Measurements from ENCODE around the gene LSM14B. TPM values are rescaled to one million over a fixed set of nuclear protein-coding genes. Genes with fewer than 3 reads are reported as not detected.

The LSM14B gene
- total RNA-seq, 4 donors from 2014 or later = 23.6 to 38.4 (median 35.3) TPM

DNA sequence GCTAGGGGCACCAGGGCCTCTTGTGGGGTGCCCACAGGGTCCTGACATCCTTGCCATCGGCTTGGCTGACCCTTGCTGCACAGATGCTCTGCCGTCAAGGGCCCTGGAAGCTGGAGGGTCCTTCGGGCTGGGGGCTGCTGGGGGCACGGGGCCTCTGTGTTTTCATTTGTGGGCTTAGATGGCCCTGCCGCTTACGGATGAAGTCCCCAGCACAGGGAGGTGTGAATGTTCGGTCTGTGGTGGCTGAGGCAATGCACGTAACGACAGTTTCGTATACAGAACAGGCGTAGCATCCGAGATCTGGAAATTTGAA, 35.8 kb downstream of the LSM14B start:
- Histone ChIP-seq H3K27ac (no peak overlapping the region), H3K4me3 (no peak overlapping the region), H3K9me3 (no peaks in the 10 kb centered on the region), H3K36me3 (peaks cover 0 to 76% of the 10 kb centered on the region in 2 donors), H3K4me1 (peaks cover 0 to 17% (median 0%) of the 10 kb centered on the region in 3 donors), H3K27me3 (no peaks in the 10 kb centered on the region)
- 90 to 93% methylated on average over 3 to 5 of the region's 12 CpGs for WGBS, 2 donors (ENCODE audit: low coverage in 1 of 2)
- TF ChIP-seq, protein P1, sequence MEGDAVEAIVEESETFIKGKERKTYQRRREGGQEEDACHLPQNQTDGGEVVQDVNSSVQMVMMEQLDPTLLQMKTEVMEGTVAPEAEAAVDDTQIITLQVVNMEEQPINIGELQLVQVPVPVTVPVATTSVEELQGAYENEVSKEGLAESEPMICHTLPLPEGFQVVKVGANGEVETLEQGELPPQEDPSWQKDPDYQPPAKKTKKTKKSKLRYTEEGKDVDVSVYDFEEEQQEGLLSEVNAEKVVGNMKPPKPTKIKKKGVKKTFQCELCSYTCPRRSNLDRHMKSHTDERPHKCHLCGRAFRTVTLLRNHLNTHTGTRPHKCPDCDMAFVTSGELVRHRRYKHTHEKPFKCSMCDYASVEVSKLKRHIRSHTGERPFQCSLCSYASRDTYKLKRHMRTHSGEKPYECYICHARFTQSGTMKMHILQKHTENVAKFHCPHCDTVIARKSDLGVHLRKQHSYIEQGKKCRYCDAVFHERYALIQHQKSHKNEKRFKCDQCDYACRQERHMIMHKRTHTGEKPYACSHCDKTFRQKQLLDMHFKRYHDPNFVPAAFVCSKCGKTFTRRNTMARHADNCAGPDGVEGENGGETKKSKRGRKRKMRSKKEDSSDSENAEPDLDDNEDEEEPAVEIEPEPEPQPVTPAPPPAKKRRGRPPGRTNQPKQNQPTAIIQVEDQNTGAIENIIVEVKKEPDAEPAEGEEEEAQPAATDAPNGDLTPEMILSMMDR (IDR thresholded peaks at IDR 0.05) = no peak
- TF ChIP-seq POLR2A (IDR thresholded peaks at IDR 0.05) = no peak
- TF ChIP-seq EP300 (IDR thresholded peaks at IDR 0.05) = no peak
- no peak for TF ChIP-seq POLR2AphosphoS5 (IDR thresholded peaks at IDR 0.05)
- no peak for ATAC-seq

DNA sequence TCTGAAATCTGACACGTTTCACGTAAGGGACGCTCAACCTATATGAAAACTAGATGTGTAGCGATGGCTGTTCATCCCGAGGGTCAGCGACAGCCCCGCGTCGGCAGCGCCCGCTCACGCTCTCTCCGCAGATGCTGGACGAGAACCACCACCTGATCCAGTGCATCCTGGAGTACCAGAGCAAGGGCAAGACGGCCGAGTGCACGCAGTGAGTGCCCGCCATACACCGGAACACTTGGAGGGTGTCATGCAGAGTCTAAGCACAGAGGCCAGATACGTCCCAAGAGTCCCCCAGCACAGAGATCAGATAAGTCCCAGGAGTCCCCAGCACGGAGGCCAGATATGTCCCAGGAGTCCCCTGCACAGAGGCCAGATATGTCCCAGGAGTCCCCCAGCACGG, 36.3 kb downstream of the LSM14B start:
- Histone ChIP-seq H3K4me1 (peaks cover 0 to 17% (median 0%) of the 10 kb centered on the region in 3 donors), H3K9me3 (no peaks in the 10 kb centered on the region), H3K4me3 (no peak overlapping the region), H3K36me3 (peaks cover 0 to 76% of the 10 kb centered on the region in 2 donors), H3K27me3 (no peaks in the 10 kb centered on the region), H3K27ac (no peak overlapping the region)
- TF ChIP-seq POLR2AphosphoS5 (IDR thresholded peaks at IDR 0.05) (no peak), POLR2A (IDR thresholded peaks at IDR 0.05) (no peak), EP300 (IDR thresholded peaks at IDR 0.05) (no peak)
- TF ChIP-seq, protein P1 (IDR thresholded peaks at IDR 0.05) = no peak
- ATAC-seq = no peak
- WGBS, 2 donors (ENCODE audit: low coverage in 1 of 2) = 82 to 90% methylated on average over 3 to 13 of the region's 22 CpGs

DNA sequence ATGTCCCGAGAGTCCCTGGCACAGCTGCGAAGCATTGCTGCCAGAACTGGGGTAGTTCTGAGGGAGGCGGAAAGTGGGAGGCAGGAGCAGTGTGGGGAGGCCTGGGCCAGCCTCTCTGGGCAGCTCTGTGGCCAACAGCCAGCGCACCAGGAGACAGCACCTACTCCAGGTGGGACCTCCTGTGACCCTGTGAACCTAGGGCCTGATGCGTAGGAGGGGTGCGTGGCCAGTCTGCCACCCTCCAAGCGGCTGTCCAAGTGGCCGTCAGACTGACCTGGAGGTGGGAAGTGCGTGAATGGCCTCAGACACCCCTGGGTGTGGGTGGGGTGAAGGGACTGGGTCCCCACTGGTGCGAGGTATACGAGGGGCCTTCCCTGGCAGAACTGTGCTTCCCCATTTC, 36.8 kb downstream of the LSM14B start:
- H3K4me1 ChIP-seq = peaks cover 0 to 17% (median 0%) of the 10 kb centered on the region in 3 donors
- H3K9me3 ChIP-seq = no peaks in the 10 kb centered on the region
- H3K4me3 ChIP-seq = no peak overlapping the region
- H3K27ac ChIP-seq = no peak overlapping the region
- no peaks in the 10 kb centered on the region for H3K27me3 ChIP-seq
- 79% methylated on average over 2 of the region's 11 CpGs; no CpG with 5 or more reads in 1 of the 2 donors for WGBS, 2 donors (ENCODE audit: low coverage in 1 of 2)
- no peak for TF ChIP-seq POLR2AphosphoS5 (IDR thresholded peaks at IDR 0.05)
- TF ChIP-seq, protein P1 (IDR thresholded peaks at IDR 0.05) = no peak
- TF ChIP-seq EP300 (IDR thresholded peaks at IDR 0.05) = no peak
- TF ChIP-seq POLR2A (IDR thresholded peaks at IDR 0.05) = no peak
- ATAC-seq = no peak
- peaks cover 0 to 79% of the 10 kb centered on the region in 2 donors for H3K36me3 ChIP-seq

DNA sequence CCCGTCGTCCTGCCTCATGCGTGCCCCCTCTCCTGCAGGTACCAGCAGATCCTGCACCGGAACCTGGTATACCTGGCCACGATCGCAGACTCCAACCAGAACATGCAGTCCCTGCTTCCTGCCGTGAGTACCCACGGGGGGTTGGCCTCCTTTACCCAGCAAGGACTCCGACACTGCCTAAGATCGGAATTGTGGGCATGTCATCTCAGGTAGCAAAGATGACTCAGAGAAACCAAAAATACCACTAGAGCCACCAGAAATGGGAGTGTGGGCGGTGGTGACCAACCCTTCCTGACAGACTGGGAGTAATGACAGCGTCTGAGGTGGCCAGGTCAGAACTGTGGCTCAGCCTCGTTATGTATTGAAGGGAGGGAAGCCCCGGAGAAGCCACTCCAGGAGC, 37.6 kb downstream of the LSM14B start:
- Histone ChIP-seq H3K27me3 (no peaks in the 10 kb centered on the region), H3K4me3 (no peak overlapping the region), H3K4me1 (peaks cover 0 to 17% (median 0%) of the 10 kb centered on the region in 3 donors), H3K36me3 (peaks cover 0 to 79% of the 10 kb centered on the region in 2 donors), H3K27ac (no peak overlapping the region), H3K9me3 (no peaks in the 10 kb centered on the region)
- WGBS, 2 donors (ENCODE audit: low coverage in 1 of 2) = no CpG with 5 or more reads among the region's 14 CpGs
- no peak for TF ChIP-seq POLR2AphosphoS5 (IDR thresholded peaks at IDR 0.05)
- no peak for TF ChIP-seq POLR2A (IDR thresholded peaks at IDR 0.05)
- ATAC-seq = no peak

DNA sequence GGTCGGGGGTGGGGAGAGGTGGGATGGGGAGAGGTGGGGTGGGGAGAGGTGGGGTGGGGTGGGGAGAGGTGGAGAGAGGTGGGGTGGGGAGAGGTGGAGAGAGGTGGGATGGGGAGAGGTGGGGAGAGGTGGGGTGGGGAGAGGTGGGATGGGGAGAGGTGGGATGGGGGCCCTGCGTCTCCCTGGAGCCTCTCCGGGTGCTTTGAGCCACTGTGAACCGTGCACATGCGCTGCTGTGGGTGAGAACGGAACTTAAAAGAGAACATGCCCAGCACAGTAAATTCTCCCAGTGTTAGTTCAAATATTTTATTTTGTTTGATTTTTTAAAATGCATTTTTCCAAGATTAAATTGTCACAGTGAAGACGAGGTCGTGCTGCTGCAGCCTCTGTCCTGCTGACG, 38.0 kb downstream of the LSM14B start:
- H3K27me3 ChIP-seq = no peaks in the 10 kb centered on the region
- no peak for ATAC-seq
- 85 to 93% methylated on average over 5 to 8 of the region's 9 CpGs for WGBS, 2 donors (ENCODE audit: low coverage in 1 of 2)
- no peak overlapping the region for H3K4me3 ChIP-seq
- peaks cover 0 to 79% of the 10 kb centered on the region in 2 donors for H3K36me3 ChIP-seq
- no peak overlapping the region for H3K27ac ChIP-seq
- H3K9me3 ChIP-seq = no peaks in the 10 kb centered on the region
- peaks cover 0 to 17% (median 0%) of the 10 kb centered on the region in 3 donors for H3K4me1 ChIP-seq
- TF ChIP-seq POLR2AphosphoS5 (IDR thresholded peaks at IDR 0.05) = no peak
- TF ChIP-seq EP300 (IDR thresholded peaks at IDR 0.05) = no peak
- TF ChIP-seq POLR2A (IDR thresholded peaks at IDR 0.05) = no peak
- TF ChIP-seq, protein P1 (IDR thresholded peaks at IDR 0.05) = no peak
